ENCODE results near the gene WDR74. TPM values are rescaled to one million over a fixed set of nuclear protein-coding genes. Genes with fewer than 3 reads are reported as not detected.

WDR74 gene
- total RNA-seq, 5 donors from 2014 or later (not counting 1 experiment from before 2014, with no cell fraction given): 91.3 to 239 (median 103) TPM

DNA sequence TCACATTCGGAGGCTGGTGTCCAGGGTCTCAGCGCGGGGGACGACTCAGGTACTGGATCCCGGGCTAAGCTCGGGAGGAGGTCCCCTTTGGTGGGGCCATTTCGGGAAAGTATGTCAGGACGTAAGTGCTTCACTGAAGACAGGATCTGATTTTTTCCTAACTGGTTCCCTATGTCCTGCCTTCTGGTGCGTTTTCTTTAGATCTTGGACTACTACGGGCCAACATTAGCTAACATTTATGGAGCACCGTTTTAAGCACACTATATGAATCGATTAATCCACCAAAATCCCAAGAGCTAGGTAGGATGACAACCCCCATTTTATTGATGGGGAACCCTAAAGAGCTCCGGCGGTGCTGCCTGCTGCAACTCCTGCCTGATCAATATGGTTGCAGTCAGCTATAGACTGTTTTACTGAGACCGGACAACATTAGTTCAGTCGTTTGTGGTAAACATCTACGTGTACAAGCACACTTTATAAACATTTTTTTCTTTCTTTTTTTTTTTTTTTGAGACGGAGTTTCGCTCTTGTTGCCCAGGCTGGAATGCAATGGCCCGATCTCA, 17.0 kb upstream of the WDR74 start:
- H3K27me3 Mint-ChIP-seq: no peaks in the 10 kb centered on the region
- WGBS (ENCODE audit: insufficient coverage): 0% methylated on average over 11 of the region's 20 CpGs
- peak in 1 of 35 experiments; percentile 48 for DNase-seq
- Histone ChIP-seq H3K9me3 (no peaks in the 10 kb centered on the region), H3K27ac (ENCODE audit: low read length) (peak overlapping the region; percentile 62), H3K4me1 (ENCODE audit: control insufficient read depth in 1 of 2, extremely low read depth in 1 of 2, insufficient read depth in 2 of 2, low read length in 2 of 2) (peaks cover 32 to 33% of the 10 kb centered on the region in 2 experiments), H3K36me3 (ENCODE audit: control insufficient read depth in 2 of 2, extremely low read depth in 1 of 2, insufficient read depth in 1 of 2, low read length in 1 of 2) (peaks cover 0 to 31% of the 10 kb centered on the region in 2 donors), H3K27me3 (replicated peaks in 1 of 2; ENCODE audit: control insufficient read depth in 2 of 2, extremely low read depth in 1 of 2, insufficient read depth in 2 of 2, low read length in 1 of 2) (no peaks in the 10 kb centered on the region), H3K4me3 (ENCODE audit: control insufficient read depth in 1 of 2, extremely low read depth in 1 of 2, low read length in 1 of 2) (peak overlapping the region; percentile 81 to 100)
- H3K36me3 Mint-ChIP-seq: peaks cover 38% of the 10 kb centered on the region
- no peak for ATAC-seq (replicated peaks in 1 of 4)
- H3K9me3 Mint-ChIP-seq: no peaks in the 10 kb centered on the region
- ChIA-PET CTCF (interaction anchor here in 1 of 2 donors (0.6 to 2.8 kb wide), 13 partner anchors 8 to 282 kb away, joined by 3 to 19 read pairs (median 3); partner anchors contain the start of genes HNRNPUL2, SLC3A2, STX5 and TAF6L), POLR2A (interaction anchor here (0.5 to 3.4 kb wide), 27 partner anchors 8 to 711 kb away, joined by 3 to 23 read pairs (median 4); partner anchors contain the start of genes C11orf98 (in 2 of the 2), CSKMT (in 2 of the 2), LBHD1 (in 1 of the 2) and NXF1 (in 1 of the 2))
- peak overlapping the region; percentile 93 to 98 (median 97) for H3K4me3 Mint-ChIP-seq
- peak overlapping the region; percentile 94 to 96 for H3K27ac Mint-ChIP-seq
- H3K4me1 Mint-ChIP-seq: peaks cover 43 to 62% (median 59%) of the 10 kb centered on the region in 3 donors

GRCh38 chr11:62855571-62856332, 16.4 kb upstream of the WDR74 start:
- DNase-seq (peak; percentile 93 to 99 (median 96)), ATAC-seq (replicated peaks in 1 of 4) (peak; percentile 89 to 94 (median 92))
- Histone ChIP-seq H3K4me3 (ENCODE audit: control insufficient read depth in 1 of 2, extremely low read depth in 1 of 2, low read length in 1 of 2) (peak overlapping the region; percentile 81 to 100), H3K9me3 (no peaks in the 10 kb centered on the region), H3K27me3 (replicated peaks in 1 of 2; ENCODE audit: control insufficient read depth in 2 of 2, extremely low read depth in 1 of 2, insufficient read depth in 2 of 2, low read length in 1 of 2) (no peaks in the 10 kb centered on the region), H3K4me1 (ENCODE audit: control insufficient read depth in 1 of 2, extremely low read depth in 1 of 2, insufficient read depth in 2 of 2, low read length in 2 of 2) (peaks cover 32 to 37% of the 10 kb centered on the region in 2 experiments), H3K27ac (ENCODE audit: low read length) (peak overlapping the region; percentile 62), H3K36me3 (ENCODE audit: control insufficient read depth in 2 of 2, extremely low read depth in 1 of 2, insufficient read depth in 1 of 2, low read length in 1 of 2) (peaks cover 0 to 33% of the 10 kb centered on the region in 2 donors)
- H3K27me3 Mint-ChIP-seq: no peaks in the 10 kb centered on the region
- H3K4me1 Mint-ChIP-seq: peaks cover 45 to 65% (median 63%) of the 10 kb centered on the region in 3 donors
- H3K4me3 Mint-ChIP-seq: peak overlapping the region; percentile 93 to 98 (median 97)
- no peaks in the 10 kb centered on the region for H3K9me3 Mint-ChIP-seq
- H3K27ac Mint-ChIP-seq: peak overlapping the region; percentile 94 to 96
- WGBS (ENCODE audit: insufficient coverage): 0% methylated on average over 51 of the region's 54 CpGs
- peaks cover 38% of the 10 kb centered on the region for H3K36me3 Mint-ChIP-seq
- POLR2A ChIA-PET: interaction anchor here (0.5 to 6.5 kb wide), 34 partner anchors 9 to 711 kb away, joined by 3 to 71 read pairs (median 4); partner anchors contain the start of genes C11orf98 (in 2 of the 2), CSKMT (in 2 of the 2), STX5 (in 2 of the 2) and LBHD1 (in 1 of the 2)
- CTCF ChIA-PET: interaction anchor here in 1 of 2 donors (0.5 to 2.8 kb wide), 12 partner anchors 8 to 282 kb away, joined by 3 to 19 read pairs (median 4); partner anchors contain the start of genes B3GAT3, HNRNPUL2, SLC3A2 and ZBTB3

- WGBS (ENCODE audit: insufficient coverage): 0% methylated on average over 11 of the region's 15 CpGs
- ChIA-PET POLR2A (interaction anchor here (0.5 to 6.5 kb wide), 31 partner anchors 11 to 349 kb away, joined by 3 to 71 read pairs (median 4); partner anchors contain the start of genes STX5 (in 2 of the 2), C11orf98 (in 1 of the 2), CSKMT (in 1 of the 2) and EEF1G (in 1 of the 2)), CTCF (interaction anchor here (0.5 to 2.8 kb wide), 6 partner anchors 14 to 263 kb away, joined by 3 to 19 read pairs (median 4); partner anchors contain the start of genes B3GAT3 (in 1 of the 2) and ZBTB3 (in 1 of the 2))
- Histone ChIP-seq H3K27me3 (replicated peaks in 1 of 2; ENCODE audit: control insufficient read depth in 2 of 2, extremely low read depth in 1 of 2, insufficient read depth in 2 of 2, low read length in 1 of 2) (no peaks in the 10 kb centered on the region), H3K9me3 (no peaks in the 10 kb centered on the region), H3K36me3 (ENCODE audit: control insufficient read depth in 2 of 2, extremely low read depth in 1 of 2, insufficient read depth in 1 of 2, low read length in 1 of 2) (peaks cover 0 to 33% of the 10 kb centered on the region in 2 donors), H3K4me3 (ENCODE audit: control insufficient read depth in 1 of 2, extremely low read depth in 1 of 2, low read length in 1 of 2) (peak overlapping the region; percentile 81 to 100), H3K27ac (ENCODE audit: low read length) (peak overlapping the region; percentile 62), H3K4me1 (ENCODE audit: control insufficient read depth in 1 of 2, extremely low read depth in 1 of 2, insufficient read depth in 2 of 2, low read length in 2 of 2) (peaks cover 32 to 40% of the 10 kb centered on the region in 2 experiments)
- H3K4me3 Mint-ChIP-seq: peak overlapping the region; percentile 93 to 98 (median 97)
- H3K36me3 Mint-ChIP-seq: peaks cover 38% of the 10 kb centered on the region
- peaks cover 45 to 65% (median 63%) of the 10 kb centered on the region in 3 donors for H3K4me1 Mint-ChIP-seq
- no peaks in the 10 kb centered on the region for H3K9me3 Mint-ChIP-seq
- H3K27ac Mint-ChIP-seq: peak overlapping the region; percentile 94 to 96
- no peaks in the 10 kb centered on the region for H3K27me3 Mint-ChIP-seq
- DNase-seq: peak in 1 of 35 experiments; percentile 26
- peak in 1 of 4 experiments; percentile 7 for ATAC-seq (replicated peaks in 1 of 4)
These were observed 15.6 kb upstream of the WDR74 start for GRCh38 chr11:62854825-62855570.

DNA sequence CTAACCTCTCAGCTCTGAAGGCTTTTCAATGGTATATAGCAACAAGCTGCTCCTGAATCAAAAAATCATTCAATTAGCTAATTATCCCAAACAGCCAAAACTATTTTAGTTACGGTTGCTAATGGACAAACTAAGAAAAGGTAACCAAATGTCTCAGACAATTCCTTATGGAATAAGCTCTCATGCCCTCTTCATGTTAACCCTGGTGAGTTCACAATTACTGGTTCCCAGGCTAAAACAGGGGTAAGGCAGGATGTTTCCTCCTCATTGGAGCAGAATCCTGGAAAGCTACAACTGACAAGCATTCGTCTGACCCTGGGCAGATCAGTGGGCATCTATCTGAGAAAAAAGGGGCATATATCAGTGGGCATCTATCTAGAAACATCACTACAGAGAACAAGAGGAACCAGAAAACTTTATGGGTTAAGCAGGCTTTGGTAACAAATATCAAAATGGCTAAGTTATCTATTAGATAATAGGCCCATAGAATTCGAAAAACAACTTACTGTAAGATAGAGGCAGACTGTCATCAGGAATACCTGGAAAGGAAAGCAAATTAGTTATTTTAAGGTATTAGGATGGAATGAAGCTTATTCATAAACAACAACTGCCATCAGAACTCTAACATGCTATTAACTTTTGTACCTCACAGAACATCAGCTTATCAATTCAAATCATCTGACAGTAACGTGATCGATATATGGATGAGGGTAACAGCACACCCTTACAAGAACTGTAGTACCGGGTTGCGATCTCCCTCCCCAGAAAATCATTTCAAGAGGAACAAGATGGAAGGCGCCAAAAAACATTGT, 14.8 kb upstream of the WDR74 start:
- Histone ChIP-seq H3K27me3 (replicated peaks in 1 of 2; ENCODE audit: control insufficient read depth in 2 of 2, extremely low read depth in 1 of 2, insufficient read depth in 2 of 2, low read length in 1 of 2) (no peaks in the 10 kb centered on the region), H3K9me3 (no peaks in the 10 kb centered on the region), H3K27ac (ENCODE audit: low read length) (peak overlapping the region; percentile 62), H3K36me3 (ENCODE audit: control insufficient read depth in 2 of 2, extremely low read depth in 1 of 2, insufficient read depth in 1 of 2, low read length in 1 of 2) (peaks cover 0 to 33% of the 10 kb centered on the region in 2 donors), H3K4me3 (ENCODE audit: control insufficient read depth in 1 of 2, extremely low read depth in 1 of 2, low read length in 1 of 2) (peak overlapping the region; percentile 81 to 100), H3K4me1 (ENCODE audit: control insufficient read depth in 1 of 2, extremely low read depth in 1 of 2, insufficient read depth in 2 of 2, low read length in 2 of 2) (peaks cover 32 to 40% of the 10 kb centered on the region in 2 experiments)
- H3K27me3 Mint-ChIP-seq: no peaks in the 10 kb centered on the region
- peak overlapping the region; percentile 94 to 96 for H3K27ac Mint-ChIP-seq
- no peak for ATAC-seq (replicated peaks in 1 of 4)
- no peaks in the 10 kb centered on the region for H3K9me3 Mint-ChIP-seq
- WGBS (ENCODE audit: insufficient coverage): no CpG with 5 or more reads among the region's 8 CpGs
- ChIA-PET POLR2A (interaction anchor here (0.5 to 6.5 kb wide), 29 partner anchors 8 to 430 kb away, joined by 3 to 71 read pairs (median 4); partner anchors contain the start of genes C11orf98 (in 1 of the 2), CSKMT (in 1 of the 2), EEF1G (in 1 of the 2) and LBHD1 (in 1 of the 2)), CTCF (interaction anchor here (0.5 to 1.2 kb wide), 7 partner anchors 12 to 262 kb away, joined by 3 to 5 read pairs (median 3); partner anchors contain the start of gene SLC3A2 (in 1 of the 2))
- H3K4me1 Mint-ChIP-seq: peaks cover 45 to 65% (median 63%) of the 10 kb centered on the region in 3 donors
- DNase-seq: no peak
- H3K36me3 Mint-ChIP-seq: peaks cover 38% of the 10 kb centered on the region
- peak overlapping the region; percentile 93 to 98 (median 97) for H3K4me3 Mint-ChIP-seq
